NCI-H1105 (cell line): Measurements from ENCODE around the gene GFRA1.

ENCODE experiments used
- DNase-seq: peaks from one replicate; lab custom pipeline; 2025; lab: John Stamatoyannopoulos, UW

GFRA1 gene

GRCh38 chr10:116126239-116126638 is 146.8 kb downstream of the GFRA1 start:
- no peak for DNase-seq

- DNase-seq = no peak
Observed at GRCh38 chr10:116125180-116125579, 147.8 kb downstream of the GFRA1 start.

GRCh38 chr10:116124777-116125176 is 148.2 kb downstream of the GFRA1 start:
- no peak for DNase-seq

- no peak for DNase-seq
Observed at GRCh38 chr10:116122664-116123063, 150.3 kb downstream of the GFRA1 start.

GRCh38 chr10:116121640-116122525 is 151.1 kb downstream of the GFRA1 start:
- DNase-seq = no peak

- DNase-seq = no peak
Observed at GRCh38 chr10:116120688-116121455, 152.1 kb downstream of the GFRA1 start.

GRCh38 chr10:116118847-116119246 is 154.2 kb downstream of the GFRA1 start:
- DNase-seq = no peak

- no peak for DNase-seq
Observed at GRCh38 chr10:116115797-116116196, 157.2 kb downstream of the GFRA1 start.

GRCh38 chr10:116115036-116115641 is 157.9 kb downstream of the GFRA1 start:
- DNase-seq = no peak

GRCh38 chr10:116113721-116114501 is 159.1 kb downstream of the GFRA1 start:
- no peak for DNase-seq

- no peak for DNase-seq
Observed at GRCh38 chr10:116112232-116113231, 160.5 kb downstream of the GFRA1 start.

GRCh38 chr10:116111483-116112095 is 161.4 kb downstream of the GFRA1 start:
- DNase-seq = no peak

- no peak for DNase-seq
Observed at GRCh38 chr10:116110736-116111135, 162.3 kb downstream of the GFRA1 start.

GRCh38 chr10:116109881-116110280 is 163.1 kb downstream of the GFRA1 start:
- no peak for DNase-seq

- DNase-seq = no peak
Observed at GRCh38 chr10:116109481-116109880, 163.5 kb downstream of the GFRA1 start.

- DNase-seq = no peak
Observed at GRCh38 chr10:116108095-116108494, 164.9 kb downstream of the GFRA1 start.

GRCh38 chr10:116106611-116107010 is 166.4 kb downstream of the GFRA1 start:
- no peak for DNase-seq

- DNase-seq = no peak
Observed at GRCh38 chr10:116105264-116105663, 167.7 kb downstream of the GFRA1 start.

- no peak for DNase-seq
Observed at GRCh38 chr10:116104210-116104932, 168.6 kb downstream of the GFRA1 start.
